Stimulated activated CD8-positive, alpha-beta memory T cell treated with anti-CD3 and anti-CD28 coated beads, Interleukin-7, amount 100 ng/mL, for 48 hours (primary cell): ENCODE data around the gene JAML.
A peak's percentile ranks its signal among the peaks of the same experiment; 100 is the strongest.

Experiments
- DNase-seq, 2 donors: peaks; one replicate each; pipeline ENCODE4 v3.0.0-alpha.2; 2020; ENCODE audit warnings: low read depth in 1 of 2; ENCODE audit errors: extremely low read depth in 1 of 2

Gene JAML

DNA sequence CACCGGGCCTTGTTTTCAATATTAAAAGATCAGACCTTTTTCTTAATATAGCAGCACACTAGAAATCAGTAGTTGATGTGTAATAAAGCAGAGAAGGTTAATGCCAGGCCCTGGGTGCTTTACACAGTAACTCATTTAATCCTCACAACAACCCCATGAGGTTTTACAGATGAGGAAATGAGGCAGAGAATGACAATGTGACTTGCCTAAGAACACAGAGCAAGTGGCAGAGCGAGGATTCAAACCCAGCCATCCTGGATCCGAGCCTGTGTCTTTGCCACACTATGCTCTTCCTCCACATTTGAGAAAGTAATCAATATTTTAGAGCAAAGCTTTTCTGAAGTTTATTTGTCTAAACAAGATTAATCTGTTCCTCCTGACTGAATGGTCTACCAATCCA lies 7.2 kb downstream of the JAML start:
- no peak for DNase-seq

DNA sequence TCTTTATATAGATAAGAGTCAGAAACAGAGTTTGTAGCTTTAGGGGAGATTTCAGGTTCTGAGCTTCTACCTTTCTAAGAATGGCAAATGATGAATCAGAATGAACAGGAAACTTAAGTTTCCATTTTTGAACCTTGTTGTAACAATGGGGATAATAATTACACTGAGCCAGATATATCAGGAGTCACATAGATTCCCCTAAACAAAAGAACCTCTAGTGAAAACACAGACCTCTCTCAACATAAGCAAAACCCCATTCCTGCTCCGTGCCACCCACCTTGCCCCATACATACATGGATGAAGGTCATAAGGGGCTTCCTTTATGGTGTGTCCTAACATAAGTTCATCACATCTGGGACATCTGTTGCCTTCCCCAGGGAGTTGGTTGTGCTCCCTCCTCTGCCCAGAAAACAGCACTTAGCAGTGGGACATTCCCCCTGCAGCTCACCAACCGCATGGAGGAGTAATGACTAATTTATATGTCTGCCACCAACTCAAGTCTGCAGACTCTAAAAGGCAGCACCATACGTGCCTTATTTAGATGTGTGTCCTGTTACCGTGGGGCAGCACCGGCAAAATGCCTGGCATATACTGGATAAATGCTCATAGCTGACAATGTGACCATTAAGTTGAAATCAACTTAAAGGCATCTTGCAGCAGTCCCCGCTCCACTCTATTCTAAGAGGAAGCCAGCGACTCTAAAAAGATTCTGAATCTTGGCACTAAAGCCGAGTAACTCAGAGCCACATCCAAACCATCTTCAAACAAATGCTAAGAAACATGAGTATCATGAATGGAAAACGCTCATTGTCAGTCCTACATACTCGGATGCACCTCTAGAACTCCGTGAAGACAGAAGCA lies 8.0 kb downstream of the JAML start:
- DNase-seq = no peak

DNA sequence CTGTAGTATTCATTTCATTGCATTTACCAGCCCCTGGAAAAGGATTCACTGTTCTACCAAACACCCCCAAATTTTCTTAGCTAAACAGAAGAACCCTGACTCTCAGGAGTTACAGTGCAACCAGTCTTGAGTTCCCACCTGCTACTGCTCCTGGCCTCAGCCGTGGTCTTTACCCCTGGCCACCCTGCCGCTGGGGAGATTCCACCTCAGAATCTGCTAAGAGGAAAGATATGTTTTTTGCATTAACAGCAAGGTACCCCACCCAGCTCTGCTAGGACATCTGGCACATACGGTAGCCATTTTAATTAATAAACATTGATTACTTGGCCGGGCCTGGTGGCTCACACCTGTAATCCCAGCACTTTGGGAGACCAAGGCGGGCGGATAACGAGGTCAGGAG lies 9.0 kb downstream of the JAML start:
- no peak for DNase-seq

DNA sequence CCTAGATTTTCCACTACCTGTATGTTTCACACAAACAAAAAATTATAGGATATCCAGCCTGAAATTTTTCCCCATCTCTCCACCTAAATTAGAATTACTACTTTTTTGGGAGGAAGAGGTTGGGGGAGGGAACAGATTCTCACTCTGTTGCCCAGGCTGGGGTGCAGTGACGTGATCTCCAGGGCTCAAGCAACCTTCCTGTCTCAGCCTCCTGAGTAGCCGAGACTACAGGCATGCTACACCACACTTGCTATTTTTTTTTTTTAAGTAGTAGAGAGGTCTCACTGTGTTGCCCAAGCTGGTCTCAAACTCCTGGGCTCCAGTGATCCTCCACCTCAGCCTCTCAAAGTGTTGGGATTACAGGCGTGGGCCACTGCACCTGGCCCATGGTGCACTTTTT lies 9.5 kb downstream of the JAML start:
- no peak for DNase-seq

DNA sequence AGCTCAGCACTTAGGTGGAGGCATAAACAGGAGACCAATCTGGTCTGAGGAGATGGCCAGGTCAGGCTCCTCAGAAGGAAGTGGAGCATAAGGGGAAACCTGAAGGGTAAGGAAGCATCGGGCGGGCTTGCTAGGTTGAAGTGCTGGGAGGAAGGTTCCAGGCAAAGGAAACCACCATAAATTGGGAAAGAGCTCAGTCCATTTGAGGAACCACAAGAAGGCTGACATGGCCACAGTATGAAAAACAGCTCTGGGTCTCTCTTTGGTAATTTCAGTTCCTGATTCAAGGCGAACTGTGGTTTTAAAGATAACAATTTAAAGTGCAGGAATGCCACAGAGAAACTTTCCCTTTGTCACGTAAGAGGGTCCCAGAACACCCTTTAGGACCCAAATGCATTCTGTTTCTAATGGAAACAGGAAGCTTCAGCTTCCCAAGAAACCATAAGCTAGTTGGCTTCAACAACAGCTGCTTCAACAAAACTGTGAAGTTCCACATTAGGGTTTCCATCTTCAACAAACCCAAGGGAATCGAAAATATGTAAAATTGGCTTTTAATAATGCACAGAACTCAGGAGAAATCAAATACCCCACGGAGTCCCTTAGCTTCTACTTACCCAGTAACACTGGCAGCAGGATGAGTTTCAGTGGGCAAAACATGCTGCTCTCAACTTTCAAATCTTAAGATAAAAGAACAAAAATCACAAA lies 10.4 kb downstream of the JAML start:
- DNase-seq = no peak

DNA sequence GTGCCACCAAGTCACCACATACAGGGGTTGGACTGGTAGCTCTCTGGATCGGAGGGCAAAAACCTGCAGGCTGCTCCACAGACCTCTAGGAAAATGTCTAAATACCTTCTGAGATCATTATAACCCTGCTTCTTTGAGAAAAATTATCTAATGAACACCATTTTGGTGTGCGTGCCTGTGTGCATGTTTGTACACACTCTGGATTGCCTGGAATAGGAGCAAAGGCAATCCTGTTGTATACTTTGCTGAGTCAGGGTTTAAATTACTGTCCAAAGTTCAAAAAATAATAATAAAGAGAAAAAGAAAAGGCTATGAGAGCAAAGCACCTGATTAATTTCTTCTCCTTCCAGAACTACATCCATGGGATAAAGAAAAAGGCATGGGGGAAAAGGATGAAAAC lies 11.0 kb downstream of the JAML start:
- DNase-seq = no peak

DNA sequence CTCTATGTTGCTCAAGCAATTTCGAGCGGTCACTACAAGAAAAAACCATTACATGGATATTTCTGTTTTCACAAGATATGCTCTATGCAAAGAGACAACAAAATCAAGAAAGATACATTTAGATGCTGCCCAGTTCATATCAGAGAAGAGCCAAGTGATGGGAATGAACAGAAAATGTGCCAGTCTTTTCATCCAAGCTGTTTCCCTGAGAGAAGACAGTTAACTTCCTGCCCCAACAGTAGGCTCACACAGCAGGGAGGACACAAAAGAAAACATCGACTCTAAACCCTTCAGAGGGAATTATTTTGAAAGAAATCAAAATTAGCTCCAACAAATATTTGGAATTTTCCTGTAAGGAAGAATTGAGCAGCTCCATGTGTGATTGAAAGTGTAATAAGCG lies 11.6 kb downstream of the JAML start:
- DNase-seq = no peak

DNA sequence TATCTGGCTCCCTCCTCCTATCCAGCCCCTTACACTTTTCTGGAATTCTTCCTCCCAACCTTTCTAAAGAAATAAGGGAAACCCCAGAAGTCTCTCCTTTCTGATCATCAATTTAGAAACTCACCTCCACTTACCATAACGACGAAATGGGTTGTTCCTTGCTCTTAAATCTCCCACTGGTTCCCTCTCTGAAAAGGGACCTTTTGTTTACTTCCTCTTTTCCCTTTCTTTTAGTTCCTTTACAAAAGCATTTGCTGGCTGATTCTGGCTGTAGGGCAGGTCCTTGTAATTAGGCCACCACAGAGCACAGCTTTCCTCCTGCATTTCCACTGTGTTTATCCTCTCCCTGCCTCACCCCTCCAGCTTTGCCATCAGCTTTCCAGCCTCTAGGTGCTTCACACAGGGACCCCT lies 12.0 kb downstream of the JAML start:
- no peak for DNase-seq

DNA sequence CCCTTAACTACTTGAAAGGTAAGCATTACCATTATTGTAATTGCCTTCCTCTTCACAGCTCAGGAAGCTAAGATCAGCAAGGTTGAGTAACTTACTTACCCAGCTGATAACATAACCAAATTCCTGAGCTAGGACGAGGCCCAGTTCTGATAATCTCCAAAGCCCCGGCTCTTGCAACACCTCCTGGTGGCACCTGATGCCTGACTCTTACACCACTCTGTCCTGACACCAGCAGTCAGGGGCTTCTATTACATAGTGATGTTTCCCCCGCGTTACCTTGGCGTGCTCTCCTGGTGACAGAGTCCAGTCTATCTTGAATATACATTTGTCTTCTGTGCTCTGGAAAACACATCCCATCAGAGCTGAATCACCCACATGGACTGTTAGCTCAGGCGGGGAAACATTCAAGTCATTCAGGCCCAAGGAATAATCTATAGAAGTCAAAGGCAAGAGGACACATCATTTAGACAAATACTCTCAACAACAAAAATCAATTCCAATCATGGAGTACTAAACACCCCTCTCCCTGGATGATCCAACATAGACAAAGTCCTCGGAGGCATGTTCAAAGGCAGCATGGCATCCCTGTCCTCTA lies 12.6 kb downstream of the JAML start:
- no peak for DNase-seq

DNA sequence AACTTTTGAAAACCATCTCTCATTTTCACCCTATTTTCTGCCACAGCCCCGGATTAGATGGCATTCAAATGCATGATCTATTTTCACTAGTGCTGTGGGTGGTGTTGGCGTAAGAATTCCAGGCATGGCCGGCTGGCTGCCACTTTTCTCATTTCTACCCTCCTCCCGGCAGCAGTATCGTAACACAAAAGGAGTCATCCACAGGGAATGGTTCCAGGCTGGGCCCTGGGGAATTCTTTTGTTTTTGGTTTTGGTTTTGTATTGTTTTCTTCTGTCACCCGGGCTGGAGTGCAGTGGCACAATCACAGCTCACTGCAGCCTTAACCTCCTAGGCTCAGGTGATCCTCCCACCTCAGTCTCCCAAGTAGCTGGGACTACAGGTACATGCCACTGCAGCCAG lies 13.8 kb downstream of the JAML start:
- no peak for DNase-seq

DNA sequence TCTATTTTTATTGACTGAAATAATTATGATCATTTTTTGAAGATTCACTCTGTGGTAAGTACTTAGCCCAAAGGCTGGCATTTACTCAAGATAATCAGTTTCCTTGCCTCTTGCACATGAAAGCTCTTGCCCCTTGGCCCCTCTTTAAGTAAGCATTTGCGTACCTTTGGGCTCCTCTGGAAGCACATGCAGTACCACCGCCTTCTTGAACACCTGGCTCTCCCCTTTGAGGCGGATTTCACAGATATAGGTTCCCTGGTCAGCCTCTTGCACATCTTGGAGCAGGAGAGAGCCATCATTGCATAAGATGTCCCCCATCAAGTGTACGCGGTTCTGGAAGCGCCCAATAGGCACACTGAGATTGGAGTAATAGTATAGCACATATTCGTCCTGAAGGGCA lies 14.5 kb downstream of the JAML start:
- no peak for DNase-seq

DNA sequence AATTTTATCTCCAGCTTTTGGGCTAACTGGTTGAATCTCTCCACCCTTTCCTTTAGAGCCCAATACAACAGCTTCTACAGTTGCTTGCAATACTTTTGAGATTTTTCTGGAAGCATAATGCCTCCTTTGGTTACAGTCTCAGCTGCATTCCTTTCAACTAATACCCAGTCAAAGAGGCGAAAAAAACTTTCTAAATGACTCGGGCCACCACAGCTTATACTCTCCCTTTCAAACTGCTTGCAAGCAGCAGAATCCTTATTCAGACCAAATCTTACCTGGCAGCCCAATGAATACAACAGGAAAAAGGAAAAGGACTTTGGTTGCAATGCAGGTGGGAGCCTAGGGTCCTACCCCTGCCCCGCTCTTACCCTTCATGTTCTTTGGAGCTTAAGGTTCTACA lies 15.8 kb downstream of the JAML start:
- no peak for DNase-seq

DNA sequence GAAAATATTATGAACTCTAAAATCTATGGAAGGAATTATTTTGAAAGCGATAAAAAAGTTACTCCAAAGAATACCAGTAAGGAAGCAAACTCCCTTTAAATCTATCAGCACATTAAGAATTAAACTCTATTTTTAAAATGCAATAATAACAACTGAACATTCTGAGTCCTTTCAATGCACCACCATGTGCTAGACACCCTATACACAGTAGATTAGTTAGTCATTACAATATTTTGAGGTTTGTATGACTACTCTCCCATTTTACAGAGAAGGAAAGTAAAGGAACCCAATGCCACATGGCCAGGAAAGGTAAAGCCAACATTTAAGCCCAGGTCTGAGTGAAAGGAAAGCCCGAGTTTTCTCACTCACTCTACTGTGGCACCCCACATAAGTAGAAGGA lies 17.7 kb downstream of the JAML start:
- DNase-seq = no peak

DNA sequence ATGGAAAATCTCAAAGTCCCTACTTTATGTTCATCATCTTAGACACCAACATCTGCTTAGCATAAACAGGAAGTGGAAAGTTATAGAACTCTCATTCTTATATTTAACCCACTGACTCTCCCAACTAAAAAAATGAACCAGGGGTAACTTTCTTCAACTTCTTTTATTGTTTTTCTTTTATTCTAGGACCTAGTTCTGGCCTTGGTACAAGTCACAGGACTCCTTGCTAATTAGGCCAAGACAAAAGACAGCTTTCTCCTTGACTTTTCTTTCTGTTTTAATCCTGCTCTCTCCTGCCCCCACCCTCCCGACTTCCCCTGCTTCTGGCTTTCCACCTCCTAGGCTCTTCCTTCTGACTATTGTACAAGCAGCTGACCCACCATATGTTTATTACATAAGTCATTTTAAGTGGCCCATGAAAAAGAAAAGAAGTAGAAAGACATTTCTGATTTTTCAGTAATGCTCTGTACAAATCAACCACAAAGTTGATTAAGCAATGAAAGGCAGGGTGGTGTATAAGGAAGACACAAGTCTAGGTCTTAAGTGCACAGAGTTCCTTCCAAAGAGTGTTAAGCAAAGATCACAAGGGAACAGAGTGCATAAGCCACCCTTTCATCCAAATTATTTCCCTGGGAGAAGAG lies 18.3 kb downstream of the JAML start:
- no peak for DNase-seq

DNA sequence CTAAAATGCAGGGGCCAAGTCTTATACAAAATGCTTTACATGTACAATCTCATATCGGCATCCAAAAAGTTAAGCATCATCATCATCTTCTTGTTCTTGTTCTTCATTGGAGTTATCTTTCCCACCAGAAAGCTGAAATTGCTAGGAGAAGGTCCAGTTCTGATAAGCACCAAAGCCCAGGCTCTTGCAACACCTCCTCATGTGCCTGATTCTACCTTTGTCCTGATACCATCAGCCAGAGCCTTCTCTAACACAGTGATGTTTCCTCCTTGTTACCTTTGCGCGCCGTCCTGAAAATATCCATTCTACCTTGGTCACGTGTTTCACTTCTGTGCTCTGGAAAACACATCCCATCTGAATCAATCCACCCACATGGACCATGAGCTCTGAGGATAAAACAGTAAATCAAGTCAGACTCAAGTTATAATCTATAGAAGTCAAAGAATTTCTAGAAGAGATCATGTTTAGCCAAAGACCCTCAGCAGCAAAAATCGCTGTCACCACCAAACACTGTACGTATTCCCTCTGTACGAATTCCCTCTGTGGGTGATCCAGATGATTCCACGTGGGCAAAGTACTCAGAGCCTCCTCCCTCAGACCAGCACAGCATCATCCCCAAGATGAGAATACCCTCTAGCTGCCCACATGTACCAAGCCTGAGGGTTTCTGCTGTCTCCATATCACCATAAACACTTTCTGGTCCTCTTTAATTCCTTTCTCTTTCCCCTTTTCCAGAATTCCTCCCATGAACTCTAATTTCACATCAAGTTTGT lies 19.0 kb downstream of the JAML start:
- DNase-seq = no peak

DNA sequence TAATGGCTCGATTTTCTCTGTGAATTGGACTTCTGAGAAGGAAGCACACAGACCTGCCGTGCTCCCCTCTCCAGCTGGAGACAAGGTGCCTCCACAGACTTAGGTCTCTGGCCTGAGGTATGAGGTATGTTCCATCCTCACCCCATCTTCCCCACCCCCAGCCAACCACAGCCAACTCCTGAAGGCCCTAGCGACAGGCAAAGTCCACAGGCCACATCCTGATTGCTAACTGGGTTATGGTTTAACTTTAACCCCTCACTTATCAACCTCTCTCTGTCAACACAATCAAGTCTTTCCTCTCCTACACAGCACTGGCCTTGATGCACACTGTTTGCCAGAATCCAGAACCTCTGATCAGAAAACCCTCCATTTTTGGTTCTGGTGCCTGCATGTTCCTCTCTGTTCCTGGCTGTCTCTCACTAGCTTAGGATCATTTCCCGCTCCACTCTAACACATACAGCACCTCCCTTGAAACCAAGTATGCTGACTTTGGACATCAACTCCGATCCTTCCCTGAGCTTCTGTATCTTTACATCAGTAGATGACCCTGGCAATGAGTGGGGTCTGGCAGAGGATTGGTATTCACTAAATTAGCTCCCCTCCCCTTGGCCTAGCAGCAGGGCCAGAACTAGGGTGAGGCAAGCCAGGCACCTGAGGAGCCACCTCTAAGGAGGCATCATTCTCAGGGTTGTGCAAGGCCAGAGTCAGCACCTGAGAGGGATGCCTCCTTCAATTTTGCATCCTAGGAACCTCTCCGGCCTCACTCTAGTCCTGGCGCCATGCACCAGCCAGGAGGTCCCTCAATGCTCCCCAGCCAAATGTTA lies 22.0 kb downstream of the JAML start:
- DNase-seq = peak; percentile 59 to 84

DNA sequence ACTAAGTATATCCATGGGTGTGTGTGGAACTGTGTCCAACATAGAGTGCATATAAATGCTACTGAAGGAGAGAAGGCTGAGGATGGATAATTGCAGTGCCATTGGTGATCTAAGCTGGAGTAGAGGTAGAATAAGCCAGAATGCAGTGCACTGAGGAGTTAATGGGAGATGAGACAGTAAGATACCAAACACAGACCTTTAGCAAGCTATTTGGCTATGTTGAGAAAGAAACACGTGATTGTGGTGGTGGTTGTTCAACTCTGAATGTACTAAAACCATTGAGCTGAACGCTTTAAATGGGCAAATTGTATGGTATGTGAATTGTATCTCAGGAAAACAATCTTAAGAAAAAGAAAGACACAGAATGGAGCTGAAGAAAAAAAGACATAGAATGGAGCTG lies 22.8 kb downstream of the JAML start:
- no peak for DNase-seq

DNA sequence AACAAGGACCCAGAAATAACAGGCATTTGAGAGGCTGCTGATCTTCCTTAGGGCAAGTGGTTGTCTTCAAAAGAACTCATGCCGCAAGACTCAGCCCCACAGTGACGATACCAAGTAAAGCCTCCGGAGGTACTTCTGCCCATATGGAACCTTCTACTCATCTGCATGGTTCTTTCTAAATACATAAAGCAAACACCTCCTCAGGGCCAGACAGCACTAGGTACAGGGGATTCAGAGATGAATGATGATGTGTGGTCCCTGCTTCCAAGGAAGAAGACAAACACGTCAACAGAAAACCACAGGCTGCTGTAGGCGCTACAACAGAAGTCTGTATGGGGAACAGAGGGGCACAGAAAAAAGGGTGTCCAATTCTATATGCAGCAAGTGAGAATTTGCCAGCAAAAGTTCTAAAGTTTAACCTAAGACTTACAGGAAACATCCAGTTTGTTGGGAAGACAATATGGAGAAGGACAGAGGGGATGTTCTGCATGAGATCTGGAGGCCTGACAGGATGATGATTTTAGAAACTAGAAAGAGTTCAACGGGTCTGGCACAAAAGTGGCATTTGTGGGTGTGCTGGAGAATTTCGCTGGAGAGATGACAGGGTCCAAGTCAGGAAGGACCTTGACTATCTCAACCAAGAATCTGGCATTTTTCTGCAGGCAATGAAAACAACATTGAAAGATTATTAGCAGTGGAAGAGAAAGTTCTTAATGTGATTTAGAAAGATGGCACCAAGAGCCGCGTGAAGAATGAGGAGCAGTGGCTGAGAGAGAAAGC lies 23.7 kb downstream of the JAML start:
- peak in 1 of 2 donors; percentile 73 for DNase-seq

DNA sequence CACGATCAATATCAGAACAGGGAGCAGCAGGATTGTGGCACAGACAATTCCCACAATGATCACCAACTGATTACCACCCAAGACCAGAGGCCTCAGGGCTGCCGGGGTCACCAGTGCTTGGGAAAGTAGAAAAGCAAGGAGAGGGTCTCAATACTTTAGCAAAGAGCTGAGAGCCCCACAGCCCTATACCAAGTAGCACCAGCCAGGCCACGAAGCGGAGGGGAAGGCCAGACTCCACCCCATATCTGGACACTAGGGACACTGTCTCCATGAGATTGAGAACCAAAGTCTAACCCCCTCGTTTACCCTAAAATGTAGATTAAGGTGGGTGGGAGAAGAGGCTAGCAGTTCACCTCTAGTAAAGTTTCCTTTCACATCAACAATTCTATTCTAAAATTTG lies 24.3 kb downstream of the JAML start:
- no peak for DNase-seq
